HG03280 (cell line): ENCODE results near the gene CDK18.
"Not testable (repeated sequence)": the region's sequence is repeated elsewhere in the genome, so short reads cannot be mapped to it uniquely, and the experiment has no call there.

Source experiments
- ATAC-seq: cut with Tn5 transposase; IDR thresholded peaks from one replicate; pipeline ENCODE4 v1.9.1; 2021; ENCODE audit warnings: mild to moderate bottlenecking, moderate library complexity; ENCODE audit not compliant: unreplicated experiment

Gene CDK18

GRCh38 chr1:205504311-205505075, at the start of gene CDK18:
Gene CDK18, plus strand, starts transcription at chr1:205504669. Its CDS starts 18,499 bp downstream, at chr1:205523168.
- no peak for ATAC-seq

GRCh38 chr1:205454903-205455335, 49.5 kb upstream of the CDK18 start:
- no peak for ATAC-seq

- ATAC-seq = no peak
Measured at GRCh38 chr1:205455581-205456382, 48.7 kb upstream of the CDK18 start, which contains the start of gene BLACAT1. Gene BLACAT1, minus strand, starts transcription at chr1:205456045.

DNA sequence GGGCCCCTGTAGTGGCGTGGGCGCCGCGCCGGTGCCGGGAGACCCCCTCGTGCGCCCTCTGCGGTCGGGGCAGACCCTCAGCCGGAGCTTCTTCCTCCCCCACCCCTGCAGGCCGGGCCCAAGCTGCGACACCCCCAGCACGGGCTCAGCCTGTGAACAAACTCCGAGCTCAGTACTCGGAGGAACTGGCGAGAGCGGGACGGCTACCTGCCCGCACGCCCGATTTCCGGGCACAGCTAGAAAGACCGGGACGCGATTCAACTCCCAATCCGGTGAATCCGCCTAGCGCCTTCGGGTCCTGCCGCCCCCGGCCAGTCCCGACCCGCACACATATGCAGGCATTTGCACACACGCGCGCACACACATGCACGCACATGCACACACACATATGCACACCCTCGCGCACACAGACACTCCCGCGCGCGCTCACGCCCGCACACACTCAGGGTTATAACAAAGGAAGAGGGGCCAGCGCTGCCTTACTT, 48.0 kb upstream of the CDK18 start:
- no peak for ATAC-seq

- no peak for ATAC-seq
Measured at GRCh38 chr1:205456868-205457745, 47.4 kb upstream of the CDK18 start.

DNA sequence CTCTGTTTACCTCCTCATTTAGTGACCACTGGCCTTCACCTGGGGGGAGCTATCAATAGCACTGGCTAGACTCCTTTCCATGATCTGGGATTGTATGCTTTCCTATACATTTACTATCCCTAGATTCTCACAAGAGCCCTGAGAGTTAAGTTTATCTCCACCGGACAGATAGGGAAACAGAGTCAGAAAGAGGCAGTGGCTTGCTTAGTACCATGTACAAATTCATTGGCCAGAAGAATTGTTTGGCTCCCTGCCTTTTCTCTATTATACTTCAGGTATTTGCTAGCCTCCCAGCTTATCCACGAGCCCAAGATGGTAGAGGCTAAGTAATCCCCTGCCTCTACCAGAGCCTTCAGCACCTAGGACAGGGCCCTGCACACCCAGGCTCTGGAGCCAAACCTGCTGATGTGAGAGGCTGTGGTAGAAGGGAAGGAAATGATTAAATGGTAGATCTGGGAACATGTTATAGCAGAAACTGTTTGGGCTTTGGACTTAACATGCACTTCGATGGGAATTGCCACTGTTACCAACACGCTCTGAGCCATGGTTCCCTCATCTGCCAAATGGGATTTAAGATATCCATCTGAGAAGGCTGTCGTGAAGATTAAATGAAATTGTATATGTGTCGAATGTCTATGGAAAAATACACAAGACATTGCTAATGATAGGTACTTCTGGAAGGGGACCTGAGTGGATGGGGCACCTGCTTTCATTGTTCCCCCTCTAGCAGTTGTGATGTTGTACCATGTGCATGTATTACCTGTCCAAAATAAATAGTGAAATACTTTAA, 45.5 kb upstream of the CDK18 start:
- ATAC-seq = no peak

GRCh38 chr1:205465392-205465791, 39.1 kb upstream of the CDK18 start:
- ATAC-seq = no peak

DNA sequence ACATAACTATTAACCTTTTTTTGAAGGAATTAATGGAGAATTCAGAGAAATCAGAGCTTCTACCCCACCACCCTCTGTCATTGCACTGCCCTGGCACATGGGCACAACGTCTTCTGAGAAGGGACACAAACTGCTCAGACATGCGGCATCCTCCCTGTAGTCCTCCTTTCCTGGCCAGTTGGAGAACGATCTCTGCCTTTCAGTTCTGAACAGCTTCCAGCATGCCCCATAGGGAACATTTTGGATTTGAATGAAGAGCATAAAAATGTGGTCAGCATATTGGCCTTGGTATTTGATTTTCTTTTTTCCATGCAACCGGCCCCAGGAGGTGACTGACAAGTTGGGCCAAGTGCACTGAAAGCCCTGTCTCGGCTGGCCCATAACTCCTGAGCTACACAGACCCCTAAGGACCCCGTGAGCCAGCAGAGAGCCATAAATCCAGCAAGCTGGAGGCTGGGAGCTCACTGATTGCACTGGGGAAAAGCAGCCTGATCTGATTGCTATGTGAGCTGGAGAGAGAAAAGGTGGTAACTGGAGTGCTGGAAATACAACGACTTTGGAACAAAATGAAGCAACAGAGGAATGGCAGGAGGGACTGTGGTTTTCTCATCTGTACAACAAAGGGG, 37.8 kb upstream of the CDK18 start:
- no peak for ATAC-seq

- no peak for ATAC-seq
Measured at GRCh38 chr1:205470131-205470530, 34.3 kb upstream of the CDK18 start.

DNA sequence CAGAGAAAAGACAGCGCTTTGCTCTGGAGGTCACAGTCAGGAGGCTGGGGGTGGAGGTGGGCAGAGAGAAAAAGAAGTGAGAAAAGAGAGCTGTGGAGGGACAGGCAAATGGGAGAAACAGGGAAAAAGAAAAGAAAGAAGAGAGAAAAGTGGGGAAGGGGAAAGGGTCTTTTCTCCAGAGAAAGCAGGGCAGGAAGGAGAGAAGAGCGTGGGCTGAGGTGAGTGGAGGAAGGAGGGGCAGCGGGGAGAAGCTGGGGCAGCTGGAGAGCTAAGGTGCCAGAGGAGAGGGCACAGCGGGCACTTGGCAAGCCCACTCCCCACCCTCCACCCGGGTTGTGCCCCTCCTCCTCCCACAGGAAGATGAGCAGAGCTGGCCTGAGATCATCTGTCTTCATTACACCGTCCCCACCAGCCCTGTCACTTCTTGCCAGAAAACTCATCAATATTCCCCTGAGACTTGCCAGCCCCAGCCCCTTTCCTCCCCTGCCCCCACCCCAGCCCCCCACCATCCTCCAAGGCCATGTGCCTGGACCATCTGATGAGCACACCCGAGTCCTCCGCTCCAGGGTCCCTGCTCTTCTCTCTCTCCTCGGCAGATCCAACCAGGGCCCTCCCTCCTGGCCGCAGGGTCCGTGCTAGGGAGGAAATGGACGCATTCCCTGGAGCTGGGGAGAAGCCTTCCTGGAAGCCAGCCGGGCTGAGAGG, 31.6 kb upstream of the CDK18 start:
- ATAC-seq = no peak

GRCh38 chr1:205473475-205473874, 31.0 kb upstream of the CDK18 start:
- ATAC-seq = no peak

DNA sequence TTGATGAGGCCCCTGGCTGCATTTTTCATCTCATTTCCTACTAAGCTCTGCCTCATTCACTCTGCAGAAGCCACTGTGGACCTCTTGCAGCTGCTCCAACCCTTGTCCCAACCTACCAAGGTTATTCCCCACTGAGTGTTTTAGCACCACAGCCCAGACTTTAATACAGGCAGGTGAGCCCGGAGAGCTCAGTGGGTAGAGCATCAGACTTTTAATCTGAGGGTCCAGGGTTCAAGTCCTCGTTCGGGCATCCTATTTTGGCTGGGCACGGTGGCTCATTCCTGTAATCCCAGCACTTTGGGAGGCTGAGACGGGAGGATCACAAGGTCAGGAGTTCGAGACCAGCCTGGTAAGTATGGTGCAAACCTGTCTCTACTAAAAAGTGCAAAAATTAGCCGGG, 30.5 kb upstream of the CDK18 start:
- no peak for ATAC-seq

GRCh38 chr1:205474571-205474970, 29.9 kb upstream of the CDK18 start:
- no peak for ATAC-seq

DNA sequence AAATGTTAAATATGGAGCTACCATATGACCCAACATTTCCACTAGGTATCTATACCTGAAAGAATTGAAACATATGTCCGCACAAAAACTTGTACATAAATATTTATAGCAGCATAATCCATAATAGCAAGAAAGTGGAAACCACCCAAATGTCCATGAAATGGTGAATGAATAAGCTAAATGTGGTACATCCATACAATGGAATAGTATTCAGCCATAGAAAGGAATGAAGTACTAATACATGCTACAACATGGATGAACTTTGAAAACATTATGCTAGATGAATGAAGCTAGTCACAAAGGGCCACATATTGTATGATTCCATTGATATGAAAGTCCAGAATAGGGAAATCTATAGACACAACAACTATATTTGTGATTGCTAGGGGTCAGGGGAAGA, 28.6 kb upstream of the CDK18 start:
- no peak for ATAC-seq

- no peak for ATAC-seq
Measured at GRCh38 chr1:205476648-205477047, 27.8 kb upstream of the CDK18 start.

DNA sequence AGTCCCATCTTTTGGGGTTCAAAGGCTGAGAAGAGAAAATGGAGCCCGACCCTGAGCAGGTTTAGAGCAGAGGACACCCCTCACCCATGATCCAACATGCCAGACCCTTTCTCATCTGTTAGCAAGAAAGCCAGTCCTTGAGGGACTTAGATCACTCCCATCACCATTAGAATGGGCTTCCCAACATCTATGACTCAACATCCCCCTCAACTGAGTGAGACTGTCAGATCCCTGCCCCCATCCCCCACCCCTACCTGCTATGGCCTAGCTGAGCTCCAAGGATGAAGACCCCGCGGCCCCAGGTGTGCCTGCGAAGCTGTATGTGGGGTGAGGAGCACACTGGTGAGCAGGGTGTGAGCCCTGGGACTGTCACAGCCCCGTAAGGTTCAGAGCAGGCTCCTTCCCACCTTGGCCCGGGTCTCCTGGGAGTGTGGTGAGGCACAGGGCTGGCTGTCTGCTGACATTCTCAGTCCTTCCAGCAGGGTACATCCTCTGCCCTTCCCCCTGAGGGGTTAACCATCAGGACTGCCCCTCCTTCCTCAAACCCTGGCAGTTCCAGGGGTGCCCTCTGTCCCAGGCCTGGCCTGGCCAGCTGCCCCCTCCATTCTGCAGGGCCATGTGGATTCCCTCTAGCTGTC, 27.2 kb upstream of the CDK18 start:
- no peak for ATAC-seq

DNA sequence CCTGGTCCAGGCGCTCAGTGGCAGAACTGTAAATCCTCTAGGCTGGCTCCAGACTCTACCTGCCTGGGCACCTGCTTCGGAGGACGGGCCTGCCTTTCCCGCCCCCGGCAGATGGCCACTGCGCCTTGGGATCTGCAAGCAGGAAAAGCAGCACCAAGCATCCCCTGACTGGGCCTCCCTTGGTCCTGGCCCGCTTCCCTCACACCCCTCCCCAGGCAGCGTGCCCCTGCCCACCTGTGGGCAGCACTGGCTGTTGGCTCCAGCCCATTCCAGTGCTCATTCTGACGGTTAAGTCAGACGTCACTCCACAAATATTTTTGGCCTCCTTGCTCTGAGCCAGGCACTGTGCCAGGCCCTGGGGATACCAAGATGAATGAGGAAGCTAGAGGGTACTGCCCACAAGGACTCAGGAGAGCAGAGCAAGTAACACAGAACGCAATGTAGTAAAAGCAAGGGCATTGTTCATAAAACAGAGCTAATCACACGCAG, 26.7 kb upstream of the CDK18 start:
- no peak for ATAC-seq

DNA sequence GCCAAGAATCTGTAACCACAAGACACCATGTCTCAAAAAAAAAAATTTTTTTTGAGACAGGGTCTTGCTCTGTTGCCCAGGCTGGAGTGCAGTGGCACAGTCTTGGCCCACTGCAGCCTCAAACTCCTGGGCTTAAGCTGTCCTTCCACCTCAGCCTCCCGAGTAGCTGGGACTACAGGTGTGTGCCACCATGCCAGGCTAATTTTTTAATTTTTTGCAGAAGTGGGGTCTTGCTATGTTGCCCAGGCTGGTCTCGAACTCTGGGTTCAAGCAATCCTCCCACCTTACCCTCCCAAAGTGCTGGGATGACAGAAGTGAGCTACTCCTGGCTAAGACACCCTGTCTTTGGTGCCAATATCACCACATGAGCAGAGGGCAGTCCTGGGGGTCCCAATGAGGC, 25.5 kb upstream of the CDK18 start:
- not testable (repeated sequence) for ATAC-seq
